HL-60 (cell line): Measurements from ENCODE around the gene TYW3.

Source experiments
- DNase-seq, 2 experiments: peaks; one replicate each; pipeline ENCODE4 v3.0.0-alpha.2; 2010 to 2020; ENCODE audit warnings: low read depth in 1 of 2, low spot score in 1 of 2
- H3K27ac ChIP-seq: fragments of 250-450 bp; sonication (Bioruptor Pico); replicated peaks from 2 replicates; pipeline ENCODE4 v1.5.1; 2020; ENCODE audit warnings: mild to moderate bottlenecking, moderate library complexity
- H3K27me3 ChIP-seq: fragments of 250-450 bp; sonication (Bioruptor Pico); 2 replicates; pipeline ENCODE4 v1.5.1; 2021; ENCODE audit warnings: mild to moderate bottlenecking, moderate library complexity; ENCODE audit not compliant: insufficient read depth, poor library complexity, severe bottlenecking
- H3K4me3 ChIP-seq: replicated peaks from 2 replicates; pipeline ENCODE4 v1.5.1; 2011; ENCODE audit warnings: mild to moderate bottlenecking, control low read depth, low read length; ENCODE audit not compliant: insufficient read depth
- GABPA ChIP-seq: IDR thresholded peaks from 2 replicates; pipeline ENCODE4 v1.6.1; 2012; ENCODE audit warnings: low read depth
- POLR2AphosphoS5 ChIP-seq: IDR thresholded peaks from 2 replicates; pipeline ENCODE4 v1.6.1; 2012; ENCODE audit warnings: low read depth
- SPI1 ChIP-seq: IDR thresholded peaks from 2 replicates; pipeline ENCODE4 v1.6.1; 2012; ENCODE audit warnings: low read depth, mild to moderate bottlenecking, borderline replicate concordance
- TF ChIP-seq, protein P1 (sequence below): IDR thresholded peaks from one replicate; pipeline ENCODE4 v1.5.1; 2011; ENCODE audit warnings: low read length, control low read depth, inconsistent platforms; ENCODE audit not compliant: insufficient read depth
- TF ChIP-seq, protein P2 (sequence below): IDR thresholded peaks from 2 replicates; pipeline ENCODE4 v1.6.1; 2012; ENCODE audit warnings: low read depth; ENCODE audit not compliant: insufficient replicate concordance

The TYW3 gene

GRCh38 chr1:74791491-74791890 is 58.5 kb downstream of the TYW3 start:
- H3K4me3 ChIP-seq = no peak overlapping the region
- DNase-seq = no peak
- no peaks in the 10 kb centered on the region for H3K27me3 ChIP-seq
- H3K27ac ChIP-seq = no peak overlapping the region
- TF ChIP-seq POLR2AphosphoS5 = no peak
- TF ChIP-seq, protein P1, sequence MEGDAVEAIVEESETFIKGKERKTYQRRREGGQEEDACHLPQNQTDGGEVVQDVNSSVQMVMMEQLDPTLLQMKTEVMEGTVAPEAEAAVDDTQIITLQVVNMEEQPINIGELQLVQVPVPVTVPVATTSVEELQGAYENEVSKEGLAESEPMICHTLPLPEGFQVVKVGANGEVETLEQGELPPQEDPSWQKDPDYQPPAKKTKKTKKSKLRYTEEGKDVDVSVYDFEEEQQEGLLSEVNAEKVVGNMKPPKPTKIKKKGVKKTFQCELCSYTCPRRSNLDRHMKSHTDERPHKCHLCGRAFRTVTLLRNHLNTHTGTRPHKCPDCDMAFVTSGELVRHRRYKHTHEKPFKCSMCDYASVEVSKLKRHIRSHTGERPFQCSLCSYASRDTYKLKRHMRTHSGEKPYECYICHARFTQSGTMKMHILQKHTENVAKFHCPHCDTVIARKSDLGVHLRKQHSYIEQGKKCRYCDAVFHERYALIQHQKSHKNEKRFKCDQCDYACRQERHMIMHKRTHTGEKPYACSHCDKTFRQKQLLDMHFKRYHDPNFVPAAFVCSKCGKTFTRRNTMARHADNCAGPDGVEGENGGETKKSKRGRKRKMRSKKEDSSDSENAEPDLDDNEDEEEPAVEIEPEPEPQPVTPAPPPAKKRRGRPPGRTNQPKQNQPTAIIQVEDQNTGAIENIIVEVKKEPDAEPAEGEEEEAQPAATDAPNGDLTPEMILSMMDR = no peak
- no peak for TF ChIP-seq SPI1
- no peak for TF ChIP-seq GABPA
- TF ChIP-seq, protein P2, sequence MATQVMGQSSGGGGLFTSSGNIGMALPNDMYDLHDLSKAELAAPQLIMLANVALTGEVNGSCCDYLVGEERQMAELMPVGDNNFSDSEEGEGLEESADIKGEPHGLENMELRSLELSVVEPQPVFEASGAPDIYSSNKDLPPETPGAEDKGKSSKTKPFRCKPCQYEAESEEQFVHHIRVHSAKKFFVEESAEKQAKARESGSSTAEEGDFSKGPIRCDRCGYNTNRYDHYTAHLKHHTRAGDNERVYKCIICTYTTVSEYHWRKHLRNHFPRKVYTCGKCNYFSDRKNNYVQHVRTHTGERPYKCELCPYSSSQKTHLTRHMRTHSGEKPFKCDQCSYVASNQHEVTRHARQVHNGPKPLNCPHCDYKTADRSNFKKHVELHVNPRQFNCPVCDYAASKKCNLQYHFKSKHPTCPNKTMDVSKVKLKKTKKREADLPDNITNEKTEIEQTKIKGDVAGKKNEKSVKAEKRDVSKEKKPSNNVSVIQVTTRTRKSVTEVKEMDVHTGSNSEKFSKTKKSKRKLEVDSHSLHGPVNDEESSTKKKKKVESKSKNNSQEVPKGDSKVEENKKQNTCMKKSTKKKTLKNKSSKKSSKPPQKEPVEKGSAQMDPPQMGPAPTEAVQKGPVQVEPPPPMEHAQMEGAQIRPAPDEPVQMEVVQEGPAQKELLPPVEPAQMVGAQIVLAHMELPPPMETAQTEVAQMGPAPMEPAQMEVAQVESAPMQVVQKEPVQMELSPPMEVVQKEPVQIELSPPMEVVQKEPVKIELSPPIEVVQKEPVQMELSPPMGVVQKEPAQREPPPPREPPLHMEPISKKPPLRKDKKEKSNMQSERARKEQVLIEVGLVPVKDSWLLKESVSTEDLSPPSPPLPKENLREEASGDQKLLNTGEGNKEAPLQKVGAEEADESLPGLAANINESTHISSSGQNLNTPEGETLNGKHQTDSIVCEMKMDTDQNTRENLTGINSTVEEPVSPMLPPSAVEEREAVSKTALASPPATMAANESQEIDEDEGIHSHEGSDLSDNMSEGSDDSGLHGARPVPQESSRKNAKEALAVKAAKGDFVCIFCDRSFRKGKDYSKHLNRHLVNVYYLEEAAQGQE = no peak

- TF ChIP-seq SPI1 = no peak
- TF ChIP-seq GABPA = no peak
- TF ChIP-seq, protein P2 = no peak
- TF ChIP-seq POLR2AphosphoS5 = no peak
- TF ChIP-seq, protein P1 = no peak
- Histone ChIP-seq H3K27ac (no peak overlapping the region), H3K27me3 (no peaks in the 10 kb centered on the region), H3K4me3 (no peak overlapping the region)
- DNase-seq = no peak
Measured at GRCh38 chr1:74799119-74799657, 66.2 kb downstream of the TYW3 start.

GRCh38 chr1:74811436-74812179 is 78.7 kb downstream of the TYW3 start:
- Histone ChIP-seq H3K27me3 (no peaks in the 10 kb centered on the region), H3K27ac (no peak overlapping the region), H3K4me3 (no peak overlapping the region)
- no peak for DNase-seq
- TF ChIP-seq, protein P1 = no peak
- no peak for TF ChIP-seq GABPA
- no peak for TF ChIP-seq SPI1
- TF ChIP-seq, protein P2 = no peak
- no peak for TF ChIP-seq POLR2AphosphoS5
